Myocyte (in vitro differentiated cells): ENCODE data around the gene NUFIP2. TPM values are rescaled to one million over a fixed set of nuclear protein-coding genes. Genes with fewer than 3 reads are reported as not detected.
"Not testable (repeated sequence)": the region's sequence is repeated elsewhere in the genome, so short reads cannot be mapped to it uniquely, and the experiment has no call there.

Experiments
- DNase-seq: peaks from one replicate; pipeline ENCODE4 v3.0.0-alpha.2; 2012; ENCODE audit warnings: low read depth
- polyA plus RNA-seq: library from polyadenylated mRNA; unstranded; fragments of >200 nt; gene quantifications from one replicate; pipeline ENCODE4 v1.2.1, GENCODE V29; 2012; ENCODE audit warnings: missing spikeins
- total RNA-seq: library from RNA; depleted of rRNA; stranded (reverse); fragments of >200 nt; gene quantifications from 2 replicates; pipeline ENCODE4 v1.2.3, GENCODE V29; 2014

NUFIP2 gene
- total RNA-seq: 69.0 and 75.1 TPM in 2 replicates
- 14.8 TPM for polyA plus RNA-seq

- peak; percentile 99 for DNase-seq
Observed at GRCh38 chr17:29293890-29294579, at the start of gene NUFIP2. NUFIP2 (minus strand) TSS chr17:29294148; CDS start chr17:29294059, 89 bp downstream.

GRCh38 chr17:29342158-29342765, 48.3 kb upstream of the NUFIP2 start:
- DNase-seq: no peak

- DNase-seq: no peak
Observed at GRCh38 chr17:29341726-29342125, 47.8 kb upstream of the NUFIP2 start.

GRCh38 chr17:29339016-29339415, 45.1 kb upstream of the NUFIP2 start:
- DNase-seq: not testable (repeated sequence)

- no peak for DNase-seq
Observed at GRCh38 chr17:29331708-29332085, 37.7 kb upstream of the NUFIP2 start.

GRCh38 chr17:29331075-29331707, 37.2 kb upstream of the NUFIP2 start:
- no peak for DNase-seq

- no peak for DNase-seq
Observed at GRCh38 chr17:29327412-29327811, 33.5 kb upstream of the NUFIP2 start.

- no peak for DNase-seq
Observed at GRCh38 chr17:29326023-29326813, 32.3 kb upstream of the NUFIP2 start.

- no peak for DNase-seq
Observed at GRCh38 chr17:29322363-29322762, 28.4 kb upstream of the NUFIP2 start.

- no peak for DNase-seq
Observed at GRCh38 chr17:29303386-29303785, 9.4 kb upstream of the NUFIP2 start.

GRCh38 chr17:29299031-29299430, 5.1 kb upstream of the NUFIP2 start:
- DNase-seq: no peak

- no peak for DNase-seq
Observed at GRCh38 chr17:29295420-29295819, 1.5 kb upstream of the NUFIP2 start.

GRCh38 chr17:29294580-29294900, 592 bp upstream of the NUFIP2 start:
- no peak for DNase-seq

GRCh38 chr17:29292992-29293889, 707 bp downstream of the NUFIP2 start:
- peak; percentile 71 for DNase-seq

- DNase-seq: peak; percentile 73
Observed at GRCh38 chr17:29292071-29292991, 1.6 kb downstream of the NUFIP2 start.

- peak; percentile 83 for DNase-seq
Observed at GRCh38 chr17:29291163-29291752, 2.7 kb downstream of the NUFIP2 start.

GRCh38 chr17:29289852-29290251, 4.1 kb downstream of the NUFIP2 start:
- DNase-seq: no peak

- no peak for DNase-seq
Observed at GRCh38 chr17:29283961-29284360, 10.0 kb downstream of the NUFIP2 start.

GRCh38 chr17:29283496-29283895, 10.5 kb downstream of the NUFIP2 start:
- DNase-seq: no peak
